ENCODE measurements around the gene EIF3B. TPM values are rescaled to one million over a fixed set of nuclear protein-coding genes. Genes with fewer than 3 reads are reported as not detected.
A peak's percentile ranks its signal among the peaks of the same experiment; 100 is the strongest.

Gene EIF3B
- total and polyA plus RNA-seq, 9 of the 15 experiments (the other 6 are each of a cell fraction or from before 2014, with no cell fraction given) = 25.9 to 494 (median 357) TPM

- TF ChIP-seq HDAC2 (IDR thresholded peaks at IDR 0.05) (peak; percentile 96; the same call in 1 of the 2 replicates), CBFA2T3 (IDR thresholded peaks at IDR 0.05) (0 out of 2 replicates have a peak, but pooled peaks have one; percentile 14), ZFPM2 (CRISPR knock-in tag; IDR thresholded peaks at IDR 0.05) (no peak), THRB (CRISPR knock-in tag; conservative IDR thresholded peaks at IDR 0.05) (no peak), NCOA2 (IDR thresholded peaks at IDR 0.05; ENCODE audit: partially characterized antibody in 2 of 2) (no peak), ETS1 (conservative IDR thresholded peaks at IDR 0.05; ENCODE audit: control insufficient read depth, low read depth, low read length) (peak; percentile 90), MYBL2 (IDR thresholded peaks at IDR 0.05; ENCODE audit: low read depth) (no peak), MYBL2 (CRISPR knock-in tag; IDR thresholded peaks at IDR 0.05; ENCODE audit: borderline replicate concordance) (no peak; the same call in 1 of the 2 replicates), GTF2A2 (tag; IDR thresholded peaks at IDR 0.05) (no peak), SRSF1 (IDR thresholded peaks at IDR 0.05; ENCODE audit: low read depth, low read length) (no peak), ZNF398 (CRISPR knock-in tag; IDR thresholded peaks at IDR 0.05) (no peak), ZNF639 (CRISPR knock-in tag; conservative IDR thresholded peaks at IDR 0.05 in 1 of 2, IDR thresholded peaks at IDR 0.05 in 1 of 2) (no peak), FOXK2 (conservative IDR thresholded peaks at IDR 0.05 in 1 of 2, IDR thresholded peaks at IDR 0.05 in 1 of 2; ENCODE audit: low read depth in 2 of 2) (peak in 1 of 2 experiments; percentile 53; a peak in 2 of 4 replicates), POLR2AphosphoS5 (IDR thresholded peaks at IDR 0.05; ENCODE audit: control insufficient read depth, insufficient read depth, low read depth, low read length) (0 out of 2 replicates have a peak, but pooled peaks have one; percentile 34), ARID4B (CRISPR knock-in tag; IDR thresholded peaks at IDR 0.05) (peak; percentile 88)
Observed at GRCh38 chr7:2314209-2314955, 40.2 kb upstream of the EIF3B start, which contains the start of gene SNX8 (continued).

Data from K562 (cell line).